Measurements from ENCODE around the gene GAPDHS.

GAPDHS gene
- total RNA-seq = 0 to 0.05 reads per million in 2 donors

- no peak for DNase-seq
These were observed at the start of gene GAPDHS for GRCh38 chr19:35533201-35533821. Gene GAPDHS (plus strand): TSS chr19:35533456. CDS start chr19:35533528, 72 bp downstream.

GRCh38 chr19:35484252-35485036, 48.8 kb upstream of the GAPDHS start:
- no peak for DNase-seq

- DNase-seq = no peak
These were observed 47.0 kb upstream of the GAPDHS start for GRCh38 chr19:35486268-35486708.

- no peak for DNase-seq
These were observed 45.5 kb upstream of the GAPDHS start for GRCh38 chr19:35487656-35488182.

GRCh38 chr19:35488677-35489076, 44.6 kb upstream of the GAPDHS start:
- DNase-seq = no peak

GRCh38 chr19:35490364-35490763, 42.9 kb upstream of the GAPDHS start, which contains the start of gene KRTDAP:
Gene KRTDAP (minus strand): TSS chr19:35490464. CDS start chr19:35490442, 22 bp downstream.
- DNase-seq = no peak

- DNase-seq = no peak
These were observed 41.4 kb upstream of the GAPDHS start for GRCh38 chr19:35491836-35492360.

- DNase-seq = no peak
These were observed 39.3 kb upstream of the GAPDHS start for GRCh38 chr19:35493971-35494370.

- no peak for DNase-seq
These were observed 37.9 kb upstream of the GAPDHS start for GRCh38 chr19:35495107-35496064.

GRCh38 chr19:35497406-35497805, 35.9 kb upstream of the GAPDHS start:
- no peak for DNase-seq

- no peak for DNase-seq
These were observed 35.0 kb upstream of the GAPDHS start for GRCh38 chr19:35498220-35498619.

GRCh38 chr19:35498984-35499527, 34.2 kb upstream of the GAPDHS start:
- no peak for DNase-seq

GRCh38 chr19:35500611-35501010, 32.6 kb upstream of the GAPDHS start:
- DNase-seq = no peak

GRCh38 chr19:35501684-35502083, 31.6 kb upstream of the GAPDHS start:
- DNase-seq = no peak

- DNase-seq = no peak
These were observed 30.5 kb upstream of the GAPDHS start for GRCh38 chr19:35502751-35503150.

GRCh38 chr19:35506011-35506410, 27.2 kb upstream of the GAPDHS start:
- no peak for DNase-seq

GRCh38 chr19:35507561-35507960, 25.7 kb upstream of the GAPDHS start:
- DNase-seq = no peak

GRCh38 chr19:35508129-35508528, 25.1 kb upstream of the GAPDHS start:
- DNase-seq = no peak

- DNase-seq = no peak
These were observed 24.1 kb upstream of the GAPDHS start for GRCh38 chr19:35509018-35509652.

GRCh38 chr19:35509861-35510625, 23.2 kb upstream of the GAPDHS start:
- DNase-seq = peak; percentile 40

- no peak for DNase-seq
These were observed 22.7 kb upstream of the GAPDHS start for GRCh38 chr19:35510626-35510964.

Measured in activated gamma-delta T cell (primary cell).